ENCODE results near the gene PTPRM. TPM values are rescaled to one million over a fixed set of nuclear protein-coding genes. Genes with fewer than 3 reads are reported as not detected.

The PTPRM gene
- total RNA-seq, 1 donor from 2014 or later = 13.9 TPM

DNA sequence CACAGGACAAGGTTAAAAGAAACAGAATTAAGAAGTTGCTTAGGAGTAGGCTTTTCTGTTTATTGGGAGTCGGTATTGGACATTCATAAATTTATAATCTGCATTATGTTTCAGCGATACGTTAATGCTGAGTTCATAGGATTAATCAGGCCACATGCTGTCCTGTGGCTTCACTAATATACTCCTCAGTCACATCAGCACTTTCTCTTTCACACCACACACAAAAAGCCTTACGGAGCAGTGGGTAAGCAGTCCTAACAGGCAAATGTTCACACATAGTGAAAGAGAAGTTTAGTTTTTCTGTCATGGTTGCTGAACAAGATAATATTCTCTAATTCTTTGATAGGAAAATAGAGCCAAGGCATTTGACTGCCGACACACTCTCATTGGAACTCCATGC is 630.4 kb downstream of the PTPRM start:
- H3K27me3 Mint-ChIP-seq (ENCODE audit: insufficient read depth, low read depth) = no peaks in the 10 kb centered on the region

GRCh38 chr18:8207996-8208395 is 640.9 kb downstream of the PTPRM start:
- H3K9ac ChIP-seq = no peak overlapping the region
- Mint-ChIP-seq H3K36me3 (peaks cover 4% of the 10 kb centered on the region), H3K4me3 (no peak overlapping the region), H3K4me1 (no peaks in the 10 kb centered on the region), H3K27me3 (ENCODE audit: insufficient read depth, low read depth) (peaks cover 4% of the 10 kb centered on the region), H3K9me3 (no peaks in the 10 kb centered on the region), H3K27ac (no peak overlapping the region)
- no peaks in the 10 kb centered on the region for H4K20me1 ChIP-seq (ENCODE audit: low read depth)
- H3K9me3 ChIP-seq (ENCODE audit: low read depth) = no peaks in the 10 kb centered on the region
- no peak overlapping the region for H2AFZ ChIP-seq (replicated peaks)
- TF ChIP-seq, protein P1, sequence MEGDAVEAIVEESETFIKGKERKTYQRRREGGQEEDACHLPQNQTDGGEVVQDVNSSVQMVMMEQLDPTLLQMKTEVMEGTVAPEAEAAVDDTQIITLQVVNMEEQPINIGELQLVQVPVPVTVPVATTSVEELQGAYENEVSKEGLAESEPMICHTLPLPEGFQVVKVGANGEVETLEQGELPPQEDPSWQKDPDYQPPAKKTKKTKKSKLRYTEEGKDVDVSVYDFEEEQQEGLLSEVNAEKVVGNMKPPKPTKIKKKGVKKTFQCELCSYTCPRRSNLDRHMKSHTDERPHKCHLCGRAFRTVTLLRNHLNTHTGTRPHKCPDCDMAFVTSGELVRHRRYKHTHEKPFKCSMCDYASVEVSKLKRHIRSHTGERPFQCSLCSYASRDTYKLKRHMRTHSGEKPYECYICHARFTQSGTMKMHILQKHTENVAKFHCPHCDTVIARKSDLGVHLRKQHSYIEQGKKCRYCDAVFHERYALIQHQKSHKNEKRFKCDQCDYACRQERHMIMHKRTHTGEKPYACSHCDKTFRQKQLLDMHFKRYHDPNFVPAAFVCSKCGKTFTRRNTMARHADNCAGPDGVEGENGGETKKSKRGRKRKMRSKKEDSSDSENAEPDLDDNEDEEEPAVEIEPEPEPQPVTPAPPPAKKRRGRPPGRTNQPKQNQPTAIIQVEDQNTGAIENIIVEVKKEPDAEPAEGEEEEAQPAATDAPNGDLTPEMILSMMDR (IDR thresholded peaks at IDR 0.05) = no peak
- H3K4me1 ChIP-seq = no peaks in the 10 kb centered on the region
- H3F3A ChIP-seq (ENCODE audit: low read depth) = no peaks in the 10 kb centered on the region
- no peaks in the 10 kb centered on the region for H3K27me3 ChIP-seq
- DNase-seq (ENCODE audit: low spot score) = no peak
- no peak overlapping the region for H3K27ac ChIP-seq
- H3K36me3 ChIP-seq = no peaks in the 10 kb centered on the region
- H3K4me2 ChIP-seq = no peak overlapping the region
- H3K4me3 ChIP-seq = no peak overlapping the region
- H3K79me2 ChIP-seq (ENCODE audit: low read depth) = no peaks in the 10 kb centered on the region

More for the DNA sequence above, 630.4 kb downstream of the PTPRM start:
- no peaks in the 10 kb centered on the region for H3F3A ChIP-seq (ENCODE audit: low read depth)
- H3K27ac Mint-ChIP-seq = no peak overlapping the region
- H3K36me3 Mint-ChIP-seq = no peaks in the 10 kb centered on the region
- H3K4me1 Mint-ChIP-seq = no peaks in the 10 kb centered on the region
- H3K9me3 ChIP-seq (ENCODE audit: low read depth) = no peaks in the 10 kb centered on the region
- H3K4me3 Mint-ChIP-seq = no peak overlapping the region
- H3K27me3 ChIP-seq = no peaks in the 10 kb centered on the region
- no peak overlapping the region for H3K9ac ChIP-seq
- no peak overlapping the region for H3K27ac ChIP-seq
- H3K4me2 ChIP-seq = no peak overlapping the region
- DNase-seq (ENCODE audit: low spot score) = no peak
- TF ChIP-seq, protein P1 (IDR thresholded peaks at IDR 0.05) = no peak
- no peak for TF ChIP-seq EZH2phosphoT487 (IDR thresholded peaks at IDR 0.05)
- no peak for TF ChIP-seq EZH2 (IDR thresholded peaks at IDR 0.05)
- H3K4me1 ChIP-seq = no peaks in the 10 kb centered on the region
- H3K9me3 Mint-ChIP-seq = no peaks in the 10 kb centered on the region
- H4K20me1 ChIP-seq (ENCODE audit: low read depth) = no peaks in the 10 kb centered on the region
- H3K79me2 ChIP-seq (ENCODE audit: low read depth) = no peaks in the 10 kb centered on the region
- H3K4me3 ChIP-seq = no peak overlapping the region
- no peak overlapping the region for H2AFZ ChIP-seq (replicated peaks)
- no peaks in the 10 kb centered on the region for H3K36me3 ChIP-seq

- no peaks in the 10 kb centered on the region for H4K20me1 ChIP-seq (ENCODE audit: low read depth)
- no peak for DNase-seq (ENCODE audit: low spot score)
- Mint-ChIP-seq H3K4me3 (no peak overlapping the region), H3K36me3 (peaks cover 7% of the 10 kb centered on the region), H3K9me3 (no peaks in the 10 kb centered on the region), H3K27ac (no peak overlapping the region), H3K27me3 (ENCODE audit: insufficient read depth, low read depth) (peaks cover 4% of the 10 kb centered on the region), H3K4me1 (no peaks in the 10 kb centered on the region)
- no peak overlapping the region for H3K9ac ChIP-seq
- no peaks in the 10 kb centered on the region for H3K4me1 ChIP-seq
- H3K27ac ChIP-seq = no peak overlapping the region
- TF ChIP-seq EZH2 (IDR thresholded peaks at IDR 0.05) = no peak
- TF ChIP-seq, protein P1 (IDR thresholded peaks at IDR 0.05) = no peak
- no peak for TF ChIP-seq EZH2phosphoT487 (IDR thresholded peaks at IDR 0.05)
- H3K27me3 ChIP-seq = no peaks in the 10 kb centered on the region
- H3K36me3 ChIP-seq = no peaks in the 10 kb centered on the region
- no peaks in the 10 kb centered on the region for H3K79me2 ChIP-seq (ENCODE audit: low read depth)
- H2AFZ ChIP-seq (replicated peaks) = no peak overlapping the region
- H3K4me2 ChIP-seq = no peak overlapping the region
- H3F3A ChIP-seq (ENCODE audit: low read depth) = no peaks in the 10 kb centered on the region
- no peaks in the 10 kb centered on the region for H3K9me3 ChIP-seq (ENCODE audit: low read depth)
- no peak overlapping the region for H3K4me3 ChIP-seq
Measured at GRCh38 chr18:8208716-8209115, 641.6 kb downstream of the PTPRM start.

Data from neural progenitor cell (in vitro differentiated cells).